GM12872 (cell line): ENCODE data around the gene PAXIP1.

Source experiments
- CTCF ChIP-seq: IDR thresholded peaks from 3 replicates; pipeline ENCODE4 v1.5.1; 2011; ENCODE audit warnings: low read depth, mild to moderate bottlenecking, low read length, moderate library complexity; ENCODE audit not compliant: insufficient read depth

PAXIP1 gene

GRCh38 chr7:155003092-155003375 is at the start of gene PAXIP1:
PAXIP1 (minus strand) TSS chr7:155003124; CDS start chr7:155002929, 195 bp downstream.
- no peak for TF ChIP-seq CTCF

GRCh38 chr7:155051355-155051754 is 48.4 kb upstream of the PAXIP1 start:
- TF ChIP-seq CTCF: no peak

GRCh38 chr7:155048006-155048405 is 45.1 kb upstream of the PAXIP1 start:
- no peak for TF ChIP-seq CTCF

- TF ChIP-seq CTCF: no peak
These were observed 40.8 kb upstream of the PAXIP1 start for GRCh38 chr7:155043756-155044155.

- TF ChIP-seq CTCF: no peak
These were observed 35.4 kb upstream of the PAXIP1 start for GRCh38 chr7:155038335-155038734.

GRCh38 chr7:155032978-155033377 is 30.1 kb upstream of the PAXIP1 start:
- 0 out of 3 replicates have a peak, but pooled peaks have one; percentile 6 for TF ChIP-seq CTCF

- no peak for TF ChIP-seq CTCF
These were observed 25.0 kb upstream of the PAXIP1 start for GRCh38 chr7:155027879-155028278.

- no peak for TF ChIP-seq CTCF
These were observed 18.8 kb upstream of the PAXIP1 start for GRCh38 chr7:155021699-155022145.
